ELR (cell line): Measurements from ENCODE around the gene ING3.

ENCODE experiments used
- DNase-seq: peaks from one replicate; pipeline ENCODE4 v3.0.0-alpha.2; 2015; ENCODE audit warnings: low read depth

Gene ING3, protein sequence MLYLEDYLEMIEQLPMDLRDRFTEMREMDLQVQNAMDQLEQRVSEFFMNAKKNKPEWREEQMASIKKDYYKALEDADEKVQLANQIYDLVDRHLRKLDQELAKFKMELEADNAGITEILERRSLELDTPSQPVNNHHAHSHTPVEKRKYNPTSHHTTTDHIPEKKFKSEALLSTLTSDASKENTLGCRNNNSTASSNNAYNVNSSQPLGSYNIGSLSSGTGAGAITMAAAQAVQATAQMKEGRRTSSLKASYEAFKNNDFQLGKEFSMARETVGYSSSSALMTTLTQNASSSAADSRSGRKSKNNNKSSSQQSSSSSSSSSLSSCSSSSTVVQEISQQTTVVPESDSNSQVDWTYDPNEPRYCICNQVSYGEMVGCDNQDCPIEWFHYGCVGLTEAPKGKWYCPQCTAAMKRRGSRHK

DNA sequence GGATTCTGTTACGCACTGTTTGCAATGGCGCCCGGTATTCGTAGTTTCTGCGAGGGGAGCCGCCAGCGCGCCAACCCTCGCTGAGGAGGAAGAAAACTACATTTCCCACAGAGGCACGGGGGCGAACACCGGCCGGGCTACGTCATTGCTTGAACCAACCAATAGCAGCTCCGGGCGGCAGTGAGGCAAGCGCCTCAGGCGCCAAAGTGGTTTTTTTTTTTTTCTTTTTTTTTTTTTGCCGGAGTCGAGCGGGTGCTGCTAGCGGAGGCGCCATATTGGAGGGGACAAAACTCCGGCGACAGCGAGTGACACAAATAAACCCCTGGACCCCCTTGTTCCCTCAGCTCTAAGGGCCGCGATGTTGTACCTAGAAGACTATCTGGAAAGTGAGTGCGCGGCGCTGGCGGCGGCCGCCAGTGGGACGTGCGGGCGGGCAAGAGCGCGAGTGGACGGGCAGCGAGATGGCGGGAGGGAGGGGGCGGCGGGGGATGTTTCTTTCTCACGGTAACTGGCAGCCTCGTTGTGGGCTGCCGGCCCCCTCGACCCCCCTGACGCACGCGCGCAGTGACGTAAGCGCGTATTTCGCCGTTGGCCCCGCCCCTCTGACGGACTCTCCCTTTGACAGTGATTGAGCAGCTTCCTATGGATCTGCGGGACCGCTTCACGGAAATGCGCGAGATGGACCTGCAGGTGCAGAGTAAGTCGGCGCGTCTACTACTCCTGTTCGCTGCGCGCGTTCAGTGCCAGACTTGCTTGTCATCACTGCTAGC lies at the start of gene ING3:
ING3 (plus strand) TSS at position 239 of the 770 bp plus-strand sequence; CDS start at position 359, 120 bp downstream.
- DNase-seq = peak; percentile 97

DNA sequence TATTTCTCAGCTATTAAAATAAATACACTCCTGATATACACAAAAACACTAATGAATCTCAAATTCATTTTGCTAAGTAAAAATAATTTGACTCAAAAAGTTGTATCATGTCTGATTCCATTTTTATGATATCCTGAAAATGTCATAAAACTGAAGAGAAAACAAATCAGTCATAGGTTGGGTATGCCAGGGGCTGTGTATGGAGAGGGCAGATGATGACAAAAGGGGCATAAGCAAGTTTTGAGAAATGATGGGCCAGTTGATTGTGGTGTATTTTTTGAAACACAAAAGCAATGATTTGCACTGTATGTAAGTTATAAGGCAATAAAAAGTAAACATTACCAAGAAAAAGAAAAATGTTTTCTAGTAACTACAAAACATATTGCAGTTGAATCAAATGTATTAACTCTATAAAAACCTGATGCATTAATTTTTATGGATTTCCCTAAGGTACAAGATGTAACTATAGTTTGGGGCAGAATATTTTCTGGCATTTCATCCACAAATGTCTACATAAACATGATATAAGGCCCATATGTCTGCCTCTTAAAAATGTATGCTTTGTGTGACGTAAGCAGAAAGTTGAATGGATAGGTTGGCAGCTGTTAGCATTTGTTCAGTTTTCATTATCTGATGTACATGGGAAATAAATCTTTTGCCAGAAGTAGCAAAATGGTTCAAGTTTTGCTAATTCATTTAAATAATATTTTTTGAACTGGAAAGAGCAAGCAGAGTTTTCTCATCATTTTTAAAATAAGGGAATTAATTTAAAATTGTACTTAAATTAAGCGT lies 35.1 kb upstream of the ING3 start:
- no peak for DNase-seq

DNA sequence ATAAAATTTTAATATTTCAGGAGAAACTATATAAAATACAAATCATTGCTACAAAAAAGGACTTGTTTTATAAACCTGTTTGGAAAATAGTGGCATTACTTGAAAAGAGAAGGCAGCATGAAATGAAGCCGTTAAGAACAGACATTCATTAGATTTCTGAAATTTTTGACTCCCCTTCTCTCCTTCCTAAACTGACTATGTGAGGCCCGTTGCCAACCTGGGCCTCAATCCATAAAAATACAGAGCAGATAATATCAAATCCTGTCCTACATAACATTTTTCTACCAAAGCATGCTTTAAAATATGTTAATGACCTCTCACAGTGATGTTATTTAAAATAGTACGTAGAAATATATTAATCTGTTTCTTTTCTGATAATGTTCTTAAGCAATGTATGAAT lies 34.5 kb upstream of the ING3 start:
- DNase-seq = no peak

DNA sequence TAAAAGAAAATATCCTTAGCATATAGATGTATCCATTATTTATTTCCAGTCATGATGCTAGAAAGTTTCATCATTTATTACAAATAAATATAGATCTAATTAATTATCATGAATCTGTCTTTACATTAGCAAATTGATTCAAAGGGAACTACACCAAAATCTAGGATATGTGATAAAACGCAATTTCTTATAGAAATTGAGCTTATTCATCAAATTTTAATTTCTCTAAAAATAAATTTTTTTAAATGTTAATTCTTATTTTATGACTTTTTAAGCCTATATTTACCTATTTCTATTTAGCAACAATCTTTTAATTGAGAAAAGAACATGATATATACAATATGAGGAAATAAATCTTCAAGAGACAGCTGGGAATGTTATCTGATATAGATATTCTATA lies 34.0 kb upstream of the ING3 start:
- no peak for DNase-seq

DNA sequence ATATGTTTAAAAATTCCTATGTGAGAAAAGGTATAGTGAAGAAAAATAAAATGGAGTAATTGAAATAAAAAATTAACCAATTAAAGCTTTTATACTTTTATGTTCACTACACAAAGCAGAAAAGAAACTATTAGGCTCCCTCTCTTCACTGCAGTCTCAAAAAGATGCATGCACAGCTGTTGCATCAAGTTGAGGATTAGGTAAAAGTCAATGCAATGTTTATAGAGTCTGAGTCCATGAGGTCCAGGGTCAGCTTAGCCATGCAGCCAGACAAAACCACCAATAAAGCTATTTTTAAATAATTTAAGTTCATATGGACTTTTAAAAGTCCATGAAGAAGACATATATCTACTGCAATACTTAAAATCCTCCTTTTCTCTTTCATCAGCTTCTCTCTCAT lies 31.1 kb upstream of the ING3 start:
- no peak for DNase-seq

DNA sequence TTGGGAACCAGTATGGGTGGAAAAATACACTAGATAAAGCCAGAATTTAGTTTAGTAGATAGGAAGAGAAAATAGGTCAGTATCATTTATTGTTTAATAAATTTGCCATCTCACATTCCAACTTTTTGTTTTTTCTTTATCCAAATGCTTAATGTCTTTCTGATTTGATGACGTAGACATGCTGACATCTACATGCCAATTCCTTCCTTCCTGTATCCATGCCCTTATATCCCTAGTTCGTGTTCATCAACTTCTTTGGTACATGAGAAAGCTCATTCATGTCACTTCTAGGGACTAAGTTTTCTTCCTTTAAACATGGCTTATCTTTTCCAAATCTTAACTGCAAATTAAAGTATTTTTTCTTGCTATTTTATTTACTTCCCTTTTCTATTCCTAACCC lies 30.5 kb upstream of the ING3 start:
- no peak for DNase-seq

DNA sequence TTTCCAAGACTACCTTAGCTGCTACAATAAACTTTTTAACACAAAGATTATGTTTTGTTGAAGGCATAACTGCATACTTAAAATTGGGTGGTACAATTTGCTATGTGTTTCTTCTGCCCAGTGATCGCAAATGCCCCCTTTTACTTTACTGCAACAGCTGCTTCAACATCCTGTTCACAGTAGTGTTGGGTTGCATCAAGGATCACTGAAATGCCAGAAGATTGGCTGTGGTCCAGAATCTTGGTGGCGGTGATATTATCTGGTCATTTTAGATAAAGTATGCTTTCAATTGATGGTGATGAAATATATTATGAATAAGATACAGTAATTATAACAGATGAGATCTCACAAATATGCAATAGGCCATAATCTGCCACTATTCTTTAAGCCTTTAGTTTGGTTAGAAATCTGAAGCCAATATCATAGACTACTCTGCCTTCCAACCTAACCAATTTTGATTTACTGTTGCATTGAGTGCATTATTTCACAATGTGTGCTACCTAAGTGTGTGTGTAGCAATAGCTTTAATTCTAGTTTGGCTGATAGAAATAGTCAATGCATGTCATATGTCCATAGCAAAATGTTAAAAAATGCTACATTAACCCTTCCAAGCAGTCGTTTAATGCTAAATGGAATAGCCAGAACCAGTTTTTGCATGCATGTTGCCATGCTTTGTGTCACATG lies 29.8 kb upstream of the ING3 start:
- no peak for DNase-seq

DNA sequence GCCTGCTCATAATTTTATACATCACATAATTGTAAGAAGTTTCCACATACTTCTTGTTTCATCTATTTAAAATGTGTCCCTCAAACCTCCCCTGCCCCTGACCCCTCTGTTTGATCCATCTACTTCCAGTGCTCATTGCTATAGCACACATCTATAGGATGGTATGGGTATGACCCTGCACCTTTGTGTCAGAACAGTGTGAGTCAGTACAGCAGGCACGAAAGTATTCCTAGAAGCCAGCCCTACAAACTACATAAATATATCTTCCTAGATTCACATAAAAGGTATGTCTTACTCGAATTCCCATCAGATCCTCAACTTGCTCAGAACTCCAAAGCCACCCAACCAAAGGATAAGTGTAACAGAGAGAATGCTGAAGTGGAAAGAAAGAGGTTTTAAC lies 25.7 kb upstream of the ING3 start:
- DNase-seq = no peak

DNA sequence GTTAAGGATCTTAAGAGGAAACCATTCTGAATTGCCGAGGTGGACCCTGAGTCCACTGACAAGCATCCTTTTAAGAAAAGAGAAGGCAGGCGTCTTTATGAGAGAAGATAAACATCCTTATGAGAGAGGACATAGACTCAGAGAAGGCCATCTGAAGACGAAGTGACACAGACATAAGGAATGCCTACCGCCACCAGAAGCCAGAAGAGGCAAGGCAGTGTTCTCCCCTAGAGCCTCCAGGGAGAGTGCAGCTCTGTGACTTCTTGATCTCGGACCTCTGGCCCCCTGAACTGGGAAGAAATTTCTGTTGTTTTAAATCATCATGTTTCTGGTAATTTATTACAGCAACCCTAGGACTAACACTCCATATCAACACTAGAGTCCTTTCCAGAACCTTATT lies 25.2 kb upstream of the ING3 start:
- peak; percentile 7 for DNase-seq

DNA sequence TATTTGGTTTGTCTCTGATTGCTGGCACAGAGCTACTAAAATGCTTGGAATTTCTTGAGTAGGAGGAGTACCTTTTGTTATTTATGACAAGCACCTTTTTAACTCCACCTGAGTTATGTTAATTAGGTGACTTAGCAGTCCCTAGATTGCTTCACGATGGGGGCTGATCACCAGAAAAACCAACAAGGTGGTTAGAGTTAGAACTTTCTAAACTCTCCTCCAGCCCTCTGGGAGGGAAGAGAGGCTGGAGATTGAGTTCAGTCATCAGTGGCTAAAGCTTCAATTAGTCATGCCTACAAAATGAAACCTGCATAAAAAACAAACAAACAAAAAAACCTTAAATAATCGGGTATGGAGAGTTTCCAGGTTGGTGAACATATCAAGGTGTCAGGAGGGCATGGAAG lies 23.6 kb upstream of the ING3 start:
- no peak for DNase-seq

DNA sequence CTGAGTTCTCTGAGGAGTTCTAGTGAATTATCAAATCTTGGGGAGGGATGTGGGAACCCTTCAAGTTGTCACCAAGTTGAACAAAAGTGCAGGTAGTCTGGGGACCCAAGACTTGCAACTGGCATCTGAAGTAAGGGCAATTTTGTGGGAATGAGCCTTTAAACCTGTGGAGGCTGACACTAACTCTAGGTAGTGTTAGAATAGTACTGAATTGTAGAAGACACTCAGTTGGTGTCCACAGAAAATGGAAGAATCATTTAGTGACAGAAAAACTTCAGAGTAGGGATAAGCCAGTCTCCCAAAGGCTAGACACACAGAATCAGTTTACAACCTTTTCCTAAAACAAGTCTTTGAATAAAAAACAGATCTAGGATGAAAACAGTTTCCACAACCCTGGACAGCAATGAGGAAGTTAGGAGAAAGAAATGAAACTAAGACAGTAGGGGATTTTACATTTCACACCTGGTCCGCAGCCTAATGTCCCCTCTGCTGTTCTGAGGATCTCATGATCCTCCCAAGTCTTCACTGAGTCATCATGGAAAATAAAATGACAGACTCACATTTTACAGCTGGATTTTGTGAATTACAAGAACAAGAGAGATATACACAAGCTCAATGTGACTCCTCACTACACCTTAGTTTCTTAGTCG lies 23.0 kb upstream of the ING3 start:
- DNase-seq = no peak

DNA sequence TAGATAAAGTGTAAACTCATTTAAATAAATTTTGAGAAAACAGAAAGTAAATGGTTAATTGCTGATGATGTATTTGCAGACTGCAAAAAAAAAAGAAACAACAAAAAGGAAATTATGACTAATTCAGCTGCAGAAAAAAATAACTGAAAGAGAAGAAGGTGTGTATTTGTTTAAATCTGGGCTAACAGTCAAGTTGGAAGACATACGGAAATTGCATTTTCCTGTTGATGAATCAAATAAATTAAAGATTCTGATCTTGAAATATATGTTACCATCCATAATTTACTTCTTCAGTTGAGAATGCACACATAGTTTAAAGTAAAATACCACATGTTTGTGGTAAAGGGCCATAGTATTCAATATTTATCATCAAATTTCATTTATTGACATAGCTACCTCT lies 19.3 kb upstream of the ING3 start:
- peak; percentile 20 for DNase-seq

DNA sequence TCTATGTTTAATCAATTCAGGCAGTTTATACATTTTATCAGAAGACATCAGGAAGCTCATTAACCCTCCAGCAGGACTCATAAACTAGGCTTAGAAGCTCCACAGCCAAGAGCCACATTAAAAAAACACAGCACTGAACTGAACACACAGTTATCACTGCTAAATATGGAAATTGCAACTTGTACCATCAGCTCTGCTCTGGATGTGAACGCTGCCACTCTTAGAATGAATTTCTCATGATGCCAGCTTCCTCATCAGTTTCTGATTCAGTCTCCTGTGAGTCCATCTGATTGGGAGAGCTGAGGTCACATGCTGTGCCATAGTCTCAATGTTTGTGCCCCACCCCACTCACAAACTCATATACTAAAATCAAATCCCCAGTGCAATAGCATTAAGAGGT lies 17.1 kb upstream of the ING3 start:
- no peak for DNase-seq

DNA sequence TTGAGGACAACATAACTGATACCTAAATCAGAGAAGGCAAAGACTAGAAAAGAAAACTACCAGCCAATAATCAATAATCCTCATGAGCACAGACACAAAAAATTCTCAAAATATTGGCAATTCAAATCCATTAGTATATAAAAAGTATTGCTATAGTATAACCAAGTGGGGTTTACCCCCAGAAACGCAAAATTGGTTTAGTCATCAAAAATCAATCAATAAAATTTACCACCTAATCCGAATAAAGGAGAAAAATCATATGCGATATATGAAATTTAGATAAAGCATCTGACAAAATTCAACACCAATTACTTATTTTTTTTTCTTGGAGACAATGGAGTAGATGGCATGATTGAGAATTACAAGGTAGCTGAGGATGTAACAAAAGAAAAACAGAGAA lies 11.2 kb upstream of the ING3 start:
- DNase-seq = no peak

DNA sequence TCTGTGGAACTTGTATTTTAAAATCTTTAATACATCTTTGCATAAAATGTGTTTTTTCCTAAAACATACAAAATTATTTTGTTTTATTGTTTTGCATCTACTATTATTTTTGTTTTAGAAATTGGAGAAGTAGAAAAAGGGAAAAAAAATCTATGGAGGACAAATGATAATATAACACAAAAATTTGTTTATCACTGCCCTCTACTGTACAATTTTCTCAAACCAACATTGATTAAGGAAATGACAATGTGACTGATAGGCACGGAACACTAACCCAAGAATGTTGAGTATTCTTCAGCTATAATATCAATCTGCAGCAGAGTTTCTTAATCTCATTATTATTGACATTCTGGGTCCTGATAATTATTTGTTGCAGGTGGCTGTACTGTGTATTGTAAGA lies 9.5 kb upstream of the ING3 start:
- peak; percentile 43 for DNase-seq

DNA sequence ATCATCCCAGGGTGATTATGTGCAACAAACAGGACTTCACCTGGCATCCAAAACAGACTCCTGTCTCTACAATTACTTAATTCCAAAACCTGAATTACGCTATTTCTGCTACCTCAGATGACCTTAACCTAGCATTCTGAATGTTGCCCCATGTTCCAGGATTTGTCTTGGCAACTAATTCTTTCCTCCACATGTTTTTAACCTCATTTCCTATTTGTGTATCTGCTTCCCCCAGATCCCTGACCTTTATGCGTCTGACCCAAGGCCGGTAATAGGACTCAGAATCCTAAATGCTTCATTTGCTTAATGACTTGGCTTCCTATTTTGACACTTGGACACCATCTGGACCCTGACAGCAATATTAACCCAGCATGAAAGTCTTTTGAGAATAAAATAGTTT lies 8.7 kb upstream of the ING3 start:
- no peak for DNase-seq

DNA sequence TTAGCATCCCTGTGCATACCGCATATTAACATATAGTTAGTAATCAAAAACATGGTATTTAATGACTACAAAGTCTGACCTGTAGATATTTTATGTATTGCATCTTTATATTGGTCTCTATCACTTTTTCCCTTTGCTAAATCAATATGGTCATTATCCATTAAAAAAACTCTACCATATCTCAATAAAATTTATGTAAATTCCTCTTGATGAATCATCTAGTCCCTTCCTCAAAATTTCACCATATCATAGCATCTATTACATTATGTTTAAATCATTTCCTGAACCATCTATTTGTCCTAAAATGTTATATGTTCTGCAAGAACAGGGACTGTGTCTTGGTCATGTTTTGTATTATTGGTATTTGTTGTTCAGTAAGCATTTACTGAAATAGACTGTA lies 7.7 kb upstream of the ING3 start:
- no peak for DNase-seq

DNA sequence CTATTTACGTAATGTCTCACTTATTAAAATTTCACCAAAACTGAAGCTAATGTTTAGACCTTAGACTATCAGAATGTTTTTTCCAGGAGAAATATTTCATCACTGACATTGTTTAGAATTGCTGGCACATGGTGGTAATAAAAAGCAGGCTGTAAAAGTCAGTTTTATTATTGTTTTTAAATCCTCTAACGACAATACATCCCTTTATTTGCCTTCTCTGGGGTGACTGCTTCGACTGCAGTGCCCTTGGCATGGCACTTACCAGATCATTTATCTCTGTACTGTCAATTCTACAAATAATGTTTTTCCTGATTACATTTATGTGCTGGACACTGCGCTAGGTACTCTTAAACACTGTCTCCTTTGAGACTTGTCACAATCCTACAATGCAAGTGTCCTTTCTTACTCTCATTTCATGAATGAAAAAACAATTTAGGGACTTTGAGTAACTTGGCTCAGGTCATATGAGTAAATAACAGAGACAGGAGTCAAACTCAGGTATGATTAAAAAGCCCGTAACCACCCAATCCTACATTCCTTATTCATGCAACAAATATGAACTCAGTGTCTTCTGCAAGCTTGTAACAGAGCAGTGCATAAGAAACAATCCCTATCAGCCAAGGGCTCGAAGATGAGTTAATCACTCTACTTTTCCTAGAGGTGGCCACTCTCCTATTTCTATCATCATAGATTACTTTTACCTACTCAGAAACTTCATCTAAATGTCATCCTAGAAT lies 5.6 kb upstream of the ING3 start:
- DNase-seq = no peak

DNA sequence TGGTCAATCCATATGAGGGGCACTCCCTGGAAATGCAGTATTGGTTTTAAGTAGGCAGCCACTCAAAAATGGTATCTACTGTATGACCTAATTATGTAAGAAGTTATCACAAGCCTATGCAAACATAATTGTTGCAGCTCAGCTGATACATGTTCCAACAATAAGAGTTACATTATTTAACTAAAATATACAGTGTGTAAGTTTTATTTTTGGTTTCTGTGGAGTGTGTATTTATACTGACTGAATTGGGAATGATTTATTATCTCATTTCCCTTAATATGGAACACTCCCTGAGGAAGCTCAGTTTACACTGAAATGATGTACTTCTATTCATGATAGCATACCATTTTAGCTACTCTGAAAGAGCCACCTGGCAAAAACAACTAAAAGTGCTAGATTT lies 2.6 kb upstream of the ING3 start:
- DNase-seq = no peak

DNA sequence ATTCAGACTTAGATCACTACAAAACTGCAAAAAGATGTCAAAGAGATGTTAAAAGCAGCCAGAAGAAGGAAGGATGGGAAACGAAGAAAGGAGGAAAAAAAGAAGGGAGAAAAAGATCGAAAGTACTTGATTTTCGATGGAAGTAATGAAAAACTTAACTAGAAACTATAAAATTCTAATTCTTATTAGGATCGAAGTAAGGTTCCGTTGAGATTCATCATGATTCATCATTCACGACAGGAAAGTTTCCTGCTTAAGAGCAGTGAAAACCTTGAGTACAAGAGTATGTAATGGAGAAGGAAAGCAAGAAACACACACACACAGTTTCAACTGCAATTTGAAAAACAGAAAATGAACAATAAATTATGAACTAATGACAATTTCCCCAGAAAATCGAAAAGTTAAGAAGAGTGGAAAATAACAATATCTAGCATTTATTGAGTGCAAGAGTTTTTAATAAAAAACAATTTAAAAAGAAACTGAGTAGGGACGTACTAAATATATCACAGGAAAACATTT lies 1.1 kb upstream of the ING3 start:
- DNase-seq = peak; percentile 36
